Measurements from ENCODE around the gene HAPLN1. TPM values are rescaled to one million over a fixed set of nuclear protein-coding genes. Genes with fewer than 3 reads are reported as not detected.

The HAPLN1 gene
- total RNA-seq, 4 donors from 2014 or later, result 0.12 to 0.38 (median 0.18) TPM; not detected in 1

DNA sequence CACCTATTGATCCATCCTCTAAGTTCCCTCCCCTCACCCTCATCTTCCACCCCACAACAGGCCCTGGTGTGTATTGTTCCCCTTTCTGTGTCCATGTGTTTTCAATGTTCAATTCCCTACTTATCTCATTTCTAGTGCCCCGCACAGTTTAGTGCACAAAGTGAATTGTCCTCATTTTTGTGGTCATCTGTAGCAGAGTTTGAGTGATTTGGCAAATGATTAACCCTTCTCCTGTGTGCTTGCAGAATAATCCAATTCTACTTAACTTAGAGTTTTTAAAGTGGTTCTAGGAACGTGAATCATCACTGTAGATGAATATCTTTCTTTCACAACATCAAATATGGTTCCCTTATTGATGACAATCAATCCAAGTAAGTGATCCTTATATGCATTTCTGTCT lies 6.3 kb upstream of the HAPLN1 start:
- Histone ChIP-seq H3K9me3 (no peaks in the 10 kb centered on the region), H3K36me3 (no peaks in the 10 kb centered on the region), H3K27me3 (peaks cover 0 to 20% (median 0%) of the 10 kb centered on the region in 4 donors), H3K4me1 (peaks cover 2 to 8% (median 5%) of the 10 kb centered on the region in 3 donors), H3K27ac (no peak overlapping the region), H3K4me3 (no peak overlapping the region)
- WGBS, 2 donors, result 54 to 61% methylated on average over 2 of the region's 2 CpGs
- intact Hi-C loops (cut with DNase I), result no loop called here
- no peak for DNase-seq
- TF ChIP-seq, protein P1, sequence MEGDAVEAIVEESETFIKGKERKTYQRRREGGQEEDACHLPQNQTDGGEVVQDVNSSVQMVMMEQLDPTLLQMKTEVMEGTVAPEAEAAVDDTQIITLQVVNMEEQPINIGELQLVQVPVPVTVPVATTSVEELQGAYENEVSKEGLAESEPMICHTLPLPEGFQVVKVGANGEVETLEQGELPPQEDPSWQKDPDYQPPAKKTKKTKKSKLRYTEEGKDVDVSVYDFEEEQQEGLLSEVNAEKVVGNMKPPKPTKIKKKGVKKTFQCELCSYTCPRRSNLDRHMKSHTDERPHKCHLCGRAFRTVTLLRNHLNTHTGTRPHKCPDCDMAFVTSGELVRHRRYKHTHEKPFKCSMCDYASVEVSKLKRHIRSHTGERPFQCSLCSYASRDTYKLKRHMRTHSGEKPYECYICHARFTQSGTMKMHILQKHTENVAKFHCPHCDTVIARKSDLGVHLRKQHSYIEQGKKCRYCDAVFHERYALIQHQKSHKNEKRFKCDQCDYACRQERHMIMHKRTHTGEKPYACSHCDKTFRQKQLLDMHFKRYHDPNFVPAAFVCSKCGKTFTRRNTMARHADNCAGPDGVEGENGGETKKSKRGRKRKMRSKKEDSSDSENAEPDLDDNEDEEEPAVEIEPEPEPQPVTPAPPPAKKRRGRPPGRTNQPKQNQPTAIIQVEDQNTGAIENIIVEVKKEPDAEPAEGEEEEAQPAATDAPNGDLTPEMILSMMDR (IDR thresholded peaks at IDR 0.05), result no peak
- TF ChIP-seq POLR2A (IDR thresholded peaks at IDR 0.05), result no peak

GRCh38 chr5:83724935-83725334 lies 4.3 kb upstream of the HAPLN1 start:
- no peaks in the 10 kb centered on the region for H3K9me3 ChIP-seq
- WGBS, 2 donors, result 35 to 63% methylated on average over 1 to 2 of the region's 2 CpGs
- H3K27ac ChIP-seq, result no peak overlapping the region
- no peaks in the 10 kb centered on the region for H3K36me3 ChIP-seq
- peaks cover 2 to 12% (median 5%) of the 10 kb centered on the region in 3 donors for H3K4me1 ChIP-seq
- H3K27me3 ChIP-seq, result peaks cover 0 to 35% (median 0%) of the 10 kb centered on the region in 4 donors
- no peak for DNase-seq
- H3K4me3 ChIP-seq, result no peak overlapping the region
- intact Hi-C loops (cut with DNase I), result no loop called here
- TF ChIP-seq, protein P1 (IDR thresholded peaks at IDR 0.05), result no peak
- no peak for TF ChIP-seq POLR2A (IDR thresholded peaks at IDR 0.05)

GRCh38 chr5:83724001-83724400 lies 3.3 kb upstream of the HAPLN1 start:
- peaks cover 2 to 12% (median 5%) of the 10 kb centered on the region in 3 donors for H3K4me1 ChIP-seq
- WGBS, 2 donors, result 37 to 57% methylated on average over 2 of the region's 2 CpGs
- H3K36me3 ChIP-seq, result no peaks in the 10 kb centered on the region
- H3K27me3 ChIP-seq, result peaks cover 0 to 35% (median 0%) of the 10 kb centered on the region in 4 donors
- H3K27ac ChIP-seq, result no peak overlapping the region
- TF ChIP-seq POLR2A (IDR thresholded peaks at IDR 0.05), result no peak
- TF ChIP-seq, protein P1 (IDR thresholded peaks at IDR 0.05), result no peak
- H3K4me3 ChIP-seq, result no peak overlapping the region
- DNase-seq, result no peak
- intact Hi-C loops (cut with DNase I), result no loop called here
- no peaks in the 10 kb centered on the region for H3K9me3 ChIP-seq

DNA sequence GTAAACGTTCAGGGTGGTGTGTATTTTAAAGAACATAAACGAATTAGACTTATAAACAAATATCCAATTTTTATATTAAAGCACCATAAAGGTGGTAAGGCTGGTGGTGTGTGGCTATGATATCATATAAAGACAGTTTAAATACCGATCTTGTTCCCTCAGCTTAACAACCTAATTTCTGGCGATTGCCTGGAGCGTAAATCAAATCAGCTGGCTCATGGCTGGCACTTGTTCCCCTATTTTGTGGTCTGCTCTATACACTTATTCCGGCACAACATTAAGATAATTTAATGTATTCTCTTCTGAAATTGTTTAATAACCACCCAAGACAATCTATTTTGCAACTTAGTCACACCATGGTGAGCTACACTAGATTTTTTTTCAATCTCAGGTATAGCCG lies 2.4 kb upstream of the HAPLN1 start:
- Histone ChIP-seq H3K4me1 (peaks cover 2 to 12% (median 5%) of the 10 kb centered on the region in 3 donors), H3K9me3 (no peaks in the 10 kb centered on the region), H3K36me3 (no peaks in the 10 kb centered on the region), H3K27ac (no peak overlapping the region), H3K4me3 (no peak overlapping the region), H3K27me3 (peaks cover 0 to 35% (median 0%) of the 10 kb centered on the region in 4 donors)
- 67 to 71% methylated on average over 7 of the region's 7 CpGs for WGBS, 2 donors
- intact Hi-C loops (cut with DNase I), result no loop called here
- TF ChIP-seq POLR2A (IDR thresholded peaks at IDR 0.05), result no peak
- TF ChIP-seq, protein P1 (IDR thresholded peaks at IDR 0.05), result no peak
- DNase-seq, result no peak

GRCh38 chr5:83721953-83722901 lies 1.6 kb upstream of the HAPLN1 start:
- peak overlapping the region in 1 of 4 donors; percentile 40 for H3K27ac ChIP-seq

More at GRCh38 chr5:83721953-83722901, 1.6 kb upstream of the HAPLN1 start:
- H3K9me3 ChIP-seq, result no peaks in the 10 kb centered on the region
- 6 to 7% methylated on average over 44 to 49 of the region's 72 CpGs for WGBS, 2 donors
- DNase-seq, result no peak
- peaks cover 2 to 12% (median 5%) of the 10 kb centered on the region in 3 donors for H3K4me1 ChIP-seq
- intact Hi-C loops (cut with DNase I), result no loop called here
- no peaks in the 10 kb centered on the region for H3K36me3 ChIP-seq
- peak overlapping the region; percentile 26 to 62 (median 39) for H3K4me3 ChIP-seq
- H3K27me3 ChIP-seq, result peaks cover 0 to 35% (median 0%) of the 10 kb centered on the region in 4 donors
- TF ChIP-seq POLR2A (IDR thresholded peaks at IDR 0.05), result no peak
- TF ChIP-seq, protein P1 (IDR thresholded peaks at IDR 0.05), result peak in 2 of 6 experiments; percentile 8 to 23
